OCI-LY1 (cell line): Measurements from ENCODE around the gene SQSTM1.

Experiments used
- CTCF ChIP-seq: fragments of 200-600 bp; sonication (generic), shearing (Covaris generic); IDR thresholded peaks from 2 replicates; pipeline ENCODE4 v1.5.1; 2017; ENCODE audit warnings: mild to moderate bottlenecking, antibody characterized with exemption, low read length, moderate library complexity, mixed read lengths
- EZH2 ChIP-seq: fragments of 200-600 bp; sonication (generic), shearing (Covaris generic); IDR thresholded peaks from 2 replicates; pipeline ENCODE4 v1.8.0; 2017; ENCODE audit warnings: borderline replicate concordance, mixed run types, mild to moderate bottlenecking, antibody characterized with exemption, low read length, moderate library complexity, mixed read lengths

DNA sequence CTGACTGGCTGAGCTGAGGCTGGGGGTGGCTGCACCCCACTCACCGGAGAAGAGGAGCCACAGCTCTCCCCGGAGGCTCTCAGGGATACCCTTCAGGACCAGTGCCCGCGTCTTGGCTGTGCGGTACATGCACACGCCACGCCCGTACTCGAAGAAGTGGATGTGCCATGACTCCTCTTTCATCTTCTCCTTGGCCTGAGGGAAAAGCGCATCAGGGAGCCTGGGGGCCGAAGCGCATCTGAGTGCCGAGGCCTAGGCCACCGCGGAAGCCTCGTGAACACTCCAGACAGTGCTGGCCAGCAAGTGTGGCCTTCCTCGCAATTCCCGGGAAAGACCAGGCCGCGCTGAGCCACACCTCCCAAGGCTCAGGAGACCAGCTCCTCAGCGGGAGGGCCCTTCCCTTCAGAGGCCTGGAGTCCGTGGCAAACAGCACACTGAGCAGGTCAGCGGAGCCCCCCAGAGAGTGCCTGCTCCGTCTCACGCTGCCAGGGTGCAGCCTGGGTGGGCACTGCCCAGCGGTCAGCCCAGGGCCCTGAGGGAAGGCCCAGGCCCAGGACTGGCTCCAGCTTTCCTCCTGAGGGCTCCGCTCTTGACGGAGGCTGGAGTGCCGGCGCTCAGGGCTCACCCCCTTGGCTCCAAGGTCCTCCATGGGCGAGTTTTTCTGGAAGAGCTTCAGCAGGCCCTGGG is 58.4 kb downstream of the SQSTM1 start:
- TF ChIP-seq CTCF = no peak
- no peak for TF ChIP-seq EZH2
